OCI-LY7 (cell line): Measurements from ENCODE around the gene DGKB. TPM values are rescaled to one million over a fixed set of nuclear protein-coding genes. Genes with fewer than 3 reads are reported as not detected.

Source experiments
- BruUV-seq: library from RNA; stranded (reverse); fragments of 400-500 nt; replicated peaks from 2 replicates; lab custom pipeline; 2021; lab: Mats Ljungman, UMichigan
- CTCF ChIA-PET: fragments of 300-600 bp; sonication (Branson Sonifier 250); formaldehyde crosslinking; loops from one replicate; lab custom pipeline; 2022; ENCODE audit warnings: antibody characterized with exemption; ENCODE audit not compliant: unreplicated experiment; lab: Charles Lee
- POLR2A ChIA-PET: fragments of 300-600 bp; sonication (Branson Sonifier 250); formaldehyde crosslinking; loops from one replicate; lab custom pipeline; 2022; ENCODE audit warnings: antibody characterized with exemption; lab: Charles Lee
- DNase-seq: peaks from one replicate; pipeline ENCODE4 v3.0.0-alpha.2; 2015; ENCODE audit warnings: low spot score
- H2AFZ ChIP-seq: fragments of 200-600 bp; sonication (generic), shearing (Covaris generic); 2 replicates; pipeline ENCODE4 v1.6.1; 2014; ENCODE audit warnings: mild to moderate bottlenecking, antibody characterized with exemption, low read length, moderate library complexity
- H3K27ac ChIP-seq: fragments of 200-600 bp; sonication (generic); 2 replicates; pipeline ENCODE4 v1.5.1; 2014; ENCODE audit warnings: mixed run types, low read depth, mild to moderate bottlenecking, moderate library complexity, low read length, inconsistent platforms; ENCODE audit not compliant: poor library complexity, severe bottlenecking
- H3K36me3 ChIP-seq: fragments of 200-600 bp; sonication (generic); 2 replicates; pipeline ENCODE4 v1.6.1; 2014; ENCODE audit warnings: mild to moderate bottlenecking, antibody characterized with exemption, low read length, moderate library complexity, mixed read lengths; ENCODE audit not compliant: insufficient read depth
- H3K4me1 ChIP-seq: fragments of 200-600 bp; sonication (generic); 2 replicates; pipeline ENCODE4 v1.5.1; 2014; ENCODE audit warnings: mild to moderate bottlenecking, low read length; ENCODE audit not compliant: insufficient read depth, poor library complexity, severe bottlenecking
- H3K4me2 ChIP-seq: fragments of 200-600 bp; sonication (generic); 2 replicates; pipeline ENCODE4 v1.6.1; 2014; ENCODE audit warnings: mild to moderate bottlenecking, low read length
- H3K4me3 ChIP-seq: fragments of 200-600 bp; sonication (generic); 2 replicates; pipeline ENCODE4 v1.5.1; 2014; ENCODE audit warnings: mild to moderate bottlenecking, low read depth, low read length; ENCODE audit not compliant: poor library complexity, severe bottlenecking
- H3K79me2 ChIP-seq: fragments of 200-600 bp; sonication (generic); 2 replicates; pipeline ENCODE4 v1.6.1; 2016; ENCODE audit warnings: low read depth, mild to moderate bottlenecking, low read length, moderate library complexity, mixed read lengths; ENCODE audit not compliant: insufficient read depth
- H3K9me2 ChIP-seq: fragments of 200-600 bp; sonication (generic); 2 replicates; pipeline ENCODE4 v1.6.1; 2016; ENCODE audit warnings: mild to moderate bottlenecking, low read length, mixed read lengths; ENCODE audit not compliant: insufficient read depth
- H3K9me3 ChIP-seq: fragments of 200-600 bp; sonication (generic); 2 replicates; pipeline ENCODE4 v1.6.1; 2014; ENCODE audit warnings: mild to moderate bottlenecking, mixed run types, low read length, mixed read lengths
- H4K20me1 ChIP-seq: fragments of 200-600 bp; sonication (generic); 2 replicates; pipeline ENCODE4 v1.6.1; 2014; ENCODE audit warnings: mild to moderate bottlenecking, antibody characterized with exemption, low read length, moderate library complexity, mixed read lengths; ENCODE audit not compliant: insufficient read depth
- EZH2phosphoT487 ChIP-seq: fragments of 200-600 bp; sonication (generic); IDR thresholded peaks from 2 replicates; pipeline ENCODE4 v1.6.1; 2018; ENCODE audit warnings: low read depth, borderline replicate concordance, mild to moderate bottlenecking, mixed run types, antibody characterized with exemption, low read length, moderate library complexity, mixed read lengths
- intact Hi-C: fragments of 100-400 bp; cut with micrococcal nuclease; formaldehyde crosslinking; loops from one replicate; pipeline ENCODE4 v1.10.0; 2022; ENCODE audit not compliant: unreplicated experiment
- total RNA-seq, 2 experiments: library from RNA; depleted of rRNA in 1 of 2; stranded (reverse); fragments of >200 nt in 1 of 2; shearing (Covaris generic) in 1 of 2; gene quantifications; 2 replicates each; pipeline ENCODE4 v1.2.3, GENCODE V29; 2014 to 2022
- TF ChIP-seq, protein P1 (sequence below): fragments of 200-600 bp; sonication (generic); conservative IDR thresholded peaks from 2 replicates; pipeline ENCODE4 v1.5.1; 2014; ENCODE audit warnings: mild to moderate bottlenecking, antibody characterized with exemption, low read length, moderate library complexity, mixed read lengths

The DGKB gene
- total RNA-seq, 2 experiments from 2014 or later = not detected

DNA sequence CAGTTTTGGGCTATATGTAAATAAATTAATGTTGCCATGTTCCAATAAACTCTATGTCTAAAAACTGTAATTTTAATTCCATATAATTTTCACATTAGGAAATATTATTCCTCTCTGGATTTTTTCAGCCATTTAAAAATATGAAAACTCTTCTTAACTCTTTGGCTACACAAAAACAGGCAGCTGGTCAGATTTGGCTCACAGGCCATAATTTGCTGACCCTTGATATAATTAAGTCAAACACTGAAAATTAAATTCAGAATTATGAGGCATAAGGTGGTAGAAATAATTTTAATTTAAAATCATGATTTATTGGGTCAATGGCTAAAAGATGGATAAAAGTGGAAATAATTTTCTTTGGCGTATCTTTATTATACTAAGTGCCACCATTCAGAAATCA is 746.1 kb downstream of the DGKB start:
- no TSS peak for BruUV-seq
- H3K4me3 ChIP-seq = no peak overlapping the region
- CTCF ChIA-PET = no interaction called here

DNA sequence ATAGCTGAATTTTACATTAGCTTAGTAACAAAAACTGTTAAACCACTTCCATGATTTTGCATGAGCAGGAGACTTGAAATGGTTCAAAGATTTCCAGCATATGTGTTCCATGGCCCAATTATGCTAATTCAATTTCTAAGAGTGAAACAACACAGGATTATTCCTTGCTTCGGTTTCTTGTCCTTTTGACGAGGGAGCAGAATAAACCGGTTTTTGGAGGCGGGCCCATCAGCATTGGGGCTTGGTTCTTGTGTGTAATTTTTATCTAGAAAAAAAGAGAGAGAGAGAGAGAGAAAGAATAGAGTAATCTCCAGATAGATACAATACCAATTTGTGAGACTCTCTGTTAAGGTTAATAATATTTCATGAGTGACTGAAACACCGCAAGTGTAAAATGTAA is 753.6 kb downstream of the DGKB start:
- Histone ChIP-seq H3K36me3 (no peaks in the 10 kb centered on the region), H3K9me3 (no peaks in the 10 kb centered on the region), H3K4me1 (no peaks in the 10 kb centered on the region), H3K79me2 (no peaks in the 10 kb centered on the region), H3K27ac (no peak overlapping the region), H3K4me2 (no peak overlapping the region), H2AFZ (no peak overlapping the region), H4K20me1 (no peaks in the 10 kb centered on the region), H3K9me2 (no peaks in the 10 kb centered on the region), H3K4me3 (no peak overlapping the region)
- TF ChIP-seq, protein P1, sequence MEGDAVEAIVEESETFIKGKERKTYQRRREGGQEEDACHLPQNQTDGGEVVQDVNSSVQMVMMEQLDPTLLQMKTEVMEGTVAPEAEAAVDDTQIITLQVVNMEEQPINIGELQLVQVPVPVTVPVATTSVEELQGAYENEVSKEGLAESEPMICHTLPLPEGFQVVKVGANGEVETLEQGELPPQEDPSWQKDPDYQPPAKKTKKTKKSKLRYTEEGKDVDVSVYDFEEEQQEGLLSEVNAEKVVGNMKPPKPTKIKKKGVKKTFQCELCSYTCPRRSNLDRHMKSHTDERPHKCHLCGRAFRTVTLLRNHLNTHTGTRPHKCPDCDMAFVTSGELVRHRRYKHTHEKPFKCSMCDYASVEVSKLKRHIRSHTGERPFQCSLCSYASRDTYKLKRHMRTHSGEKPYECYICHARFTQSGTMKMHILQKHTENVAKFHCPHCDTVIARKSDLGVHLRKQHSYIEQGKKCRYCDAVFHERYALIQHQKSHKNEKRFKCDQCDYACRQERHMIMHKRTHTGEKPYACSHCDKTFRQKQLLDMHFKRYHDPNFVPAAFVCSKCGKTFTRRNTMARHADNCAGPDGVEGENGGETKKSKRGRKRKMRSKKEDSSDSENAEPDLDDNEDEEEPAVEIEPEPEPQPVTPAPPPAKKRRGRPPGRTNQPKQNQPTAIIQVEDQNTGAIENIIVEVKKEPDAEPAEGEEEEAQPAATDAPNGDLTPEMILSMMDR = no peak
- CTCF ChIA-PET = no interaction called here
- BruUV-seq = no TSS peak
- intact Hi-C loops = no loop called here
- POLR2A ChIA-PET = interaction anchor here (0.6 kb wide), 1 partner anchor 864 kb away, joined by 3 read pairs; no protein-coding TSS in a partner anchor
- no peak for DNase-seq

More for the DNA sequence above, 746.1 kb downstream of the DGKB start:
- Histone ChIP-seq H3K27ac (no peak overlapping the region), H3K79me2 (no peaks in the 10 kb centered on the region), H3K9me3 (no peaks in the 10 kb centered on the region), H3K4me1 (no peaks in the 10 kb centered on the region), H3K36me3 (no peaks in the 10 kb centered on the region), H3K4me2 (no peak overlapping the region), H2AFZ (no peak overlapping the region), H3K9me2 (no peaks in the 10 kb centered on the region), H4K20me1 (no peaks in the 10 kb centered on the region)
- TF ChIP-seq, protein P1 = no peak
- POLR2A ChIA-PET = interaction anchor here (0.7 kb wide), 1 partner anchor 47 kb away, joined by 3 read pairs; no protein-coding TSS in a partner anchor
- no peak for DNase-seq
- intact Hi-C loops = no loop called here

GRCh38 chr7:14147532-14147931 is 755.0 kb downstream of the DGKB start:
- H3K36me3 ChIP-seq = no peaks in the 10 kb centered on the region
- ChIA-PET POLR2A (no interaction called here), CTCF (no interaction called here)
- H3K4me2 ChIP-seq = no peak overlapping the region
- TF ChIP-seq, protein P1 = no peak
- no peak for TF ChIP-seq EZH2phosphoT487
- H3K9me2 ChIP-seq = no peaks in the 10 kb centered on the region
- no peak overlapping the region for H3K27ac ChIP-seq
- H3K4me3 ChIP-seq = no peak overlapping the region
- H2AFZ ChIP-seq = no peak overlapping the region
- intact Hi-C loops = no loop called here
- no peaks in the 10 kb centered on the region for H3K79me2 ChIP-seq
- no TSS peak for BruUV-seq
- H3K9me3 ChIP-seq = no peaks in the 10 kb centered on the region
- no peak for DNase-seq
- no peaks in the 10 kb centered on the region for H4K20me1 ChIP-seq
- H3K4me1 ChIP-seq = no peaks in the 10 kb centered on the region
